ENCODE results near the gene MED15.
"Not testable (repeated sequence)": the region's sequence is repeated elsewhere in the genome, so short reads cannot be mapped to it uniquely, and the experiment has no call there.

Gene MED15

DNA sequence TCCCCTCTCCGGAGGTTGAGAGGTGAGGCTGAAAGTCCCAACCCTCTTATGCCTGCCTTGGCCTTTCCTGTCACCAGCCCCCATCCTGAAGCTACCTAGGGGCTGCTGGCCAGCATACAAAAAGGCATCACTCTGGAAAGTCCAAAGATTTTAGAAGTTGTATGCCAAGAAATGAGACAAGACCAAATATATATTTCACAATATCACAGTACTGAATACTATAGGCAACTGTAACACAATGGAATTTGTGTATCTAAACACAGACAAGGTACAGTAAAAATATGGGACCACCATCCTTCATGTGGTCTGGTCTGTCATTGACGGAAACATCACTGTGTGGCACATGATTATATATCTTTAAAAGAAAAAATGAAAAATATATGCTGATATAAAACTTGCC lies 16.1 kb upstream of the MED15 start:
- H3K9ac ChIP-seq (ENCODE audit: low read depth, low read length) = no peak overlapping the region
- H3K9me3 ChIP-seq (ENCODE audit: control insufficient read depth, insufficient read depth, low read length) = no peaks in the 10 kb centered on the region
- H3K36me3 ChIP-seq (ENCODE audit: insufficient read depth, low read length) = no peaks in the 10 kb centered on the region
- no peaks in the 10 kb centered on the region for H3K4me1 ChIP-seq (ENCODE audit: insufficient read depth, low read length)

GRCh38 chr22:20494978-20495860 lies 12.2 kb upstream of the MED15 start, which contains the start of gene KLHL22:
TSS of gene KLHL22 (minus strand) at chr22:20495795. CDS start at chr22:20489211, 6,584 bp downstream.
- H3K9me3 ChIP-seq (ENCODE audit: control insufficient read depth, insufficient read depth, low read length) = no peaks in the 10 kb centered on the region
- H3K4me1 ChIP-seq (ENCODE audit: insufficient read depth, low read length) = peaks cover 4% of the 10 kb centered on the region; the same call in 1 of the 2 replicates
- H3K9ac ChIP-seq (ENCODE audit: low read depth, low read length) = peak within 1 kb of the TSS; percentile 79
- H3K36me3 ChIP-seq (ENCODE audit: insufficient read depth, low read length) = no peaks in the 10 kb centered on the region; the same call in 1 of the 2 replicates

DNA sequence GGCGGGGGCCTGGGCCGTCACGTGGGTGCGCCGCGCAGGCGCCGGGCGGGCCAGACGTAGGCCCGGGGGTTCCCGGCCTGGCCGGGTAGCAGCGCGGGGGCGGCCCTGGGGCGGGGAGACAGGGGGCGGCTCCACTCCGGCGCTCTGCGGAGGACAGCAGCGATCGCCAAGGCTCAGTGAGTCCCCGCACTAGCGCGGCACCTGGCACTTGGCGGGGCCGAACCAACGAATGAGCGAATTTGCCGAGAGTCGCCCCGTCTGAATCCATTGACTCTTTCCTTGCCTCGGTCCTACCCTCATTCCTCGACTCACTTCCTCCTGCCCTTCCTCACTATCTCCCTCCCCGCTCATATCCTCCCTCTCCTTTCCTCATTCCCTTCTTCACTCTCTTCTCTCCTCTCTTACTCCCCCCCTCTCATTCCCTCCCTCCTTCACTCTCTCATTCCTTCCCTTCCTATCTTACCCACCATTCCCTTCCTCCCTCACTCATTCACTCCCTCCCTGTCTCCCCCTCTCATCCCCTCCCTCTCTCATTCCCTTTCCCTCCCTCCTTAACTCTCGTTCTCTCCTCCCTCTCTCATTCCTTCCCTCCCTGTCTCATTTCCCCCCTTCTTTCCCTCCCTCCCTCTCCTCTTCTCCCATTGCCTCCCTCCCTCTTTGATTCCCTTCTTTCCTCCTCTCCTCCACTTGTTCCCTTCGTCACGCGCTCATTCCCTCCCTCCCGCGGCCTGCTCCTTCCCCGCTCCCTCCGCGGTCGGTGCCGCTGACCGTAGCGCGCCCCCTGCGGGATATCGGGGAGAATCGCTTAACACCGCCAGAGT lies 11.3 kb upstream of the MED15 start:
- Histone ChIP-seq H3K9ac (ENCODE audit: low read depth, low read length) (peak overlapping the region; percentile 79), H3K36me3 (ENCODE audit: insufficient read depth, low read length) (peaks cover 2% of the 10 kb centered on the region; the same call in 1 of the 2 replicates)

GRCh38 chr22:20497426-20497825 lies 10.0 kb upstream of the MED15 start:
- H3K36me3 ChIP-seq (ENCODE audit: insufficient read depth, low read length) = peaks cover 3% of the 10 kb centered on the region; the same call in 1 of the 2 replicates
- no peaks in the 10 kb centered on the region for H3K9me3 ChIP-seq (ENCODE audit: control insufficient read depth, insufficient read depth, low read length)
- 0 out of 2 replicates have a peak overlapping the region, but pooled peaks have one; percentile 79 for H3K9ac ChIP-seq (ENCODE audit: low read depth, low read length)
- peaks cover 4% of the 10 kb centered on the region; the same call in 1 of the 2 replicates for H3K4me1 ChIP-seq (ENCODE audit: insufficient read depth, low read length)

More for the DNA sequence above, 11.3 kb upstream of the MED15 start:
- Histone ChIP-seq H3K4me1 (ENCODE audit: insufficient read depth, low read length) (peaks cover 4% of the 10 kb centered on the region; the same call in 1 of the 2 replicates), H3K9me3 (ENCODE audit: control insufficient read depth, insufficient read depth, low read length) (no peaks in the 10 kb centered on the region)

- Histone ChIP-seq H3K9ac (ENCODE audit: low read depth, low read length) (no peak overlapping the region), H3K36me3 (ENCODE audit: insufficient read depth, low read length) (peaks cover 3% of the 10 kb centered on the region; the same call in 1 of the 2 replicates), H3K4me1 (ENCODE audit: insufficient read depth, low read length) (peaks cover 6% of the 10 kb centered on the region; the same call in 1 of the 2 replicates)
Measured at GRCh38 chr22:20498913-20499312, 8.5 kb upstream of the MED15 start.

GRCh38 chr22:20499769-20500168 lies 7.6 kb upstream of the MED15 start:
- peaks cover 3% of the 10 kb centered on the region; the same call in 1 of the 2 replicates for H3K36me3 ChIP-seq (ENCODE audit: insufficient read depth, low read length)
- no peak overlapping the region for H3K9ac ChIP-seq (ENCODE audit: low read depth, low read length)
- no peaks in the 10 kb centered on the region for H3K9me3 ChIP-seq (ENCODE audit: control insufficient read depth, insufficient read depth, low read length)
- H3K4me1 ChIP-seq (ENCODE audit: insufficient read depth, low read length) = peaks cover 13% of the 10 kb centered on the region; the same call in 1 of the 2 replicates

More at GRCh38 chr22:20498913-20499312, 8.5 kb upstream of the MED15 start:
- no peaks in the 10 kb centered on the region for H3K9me3 ChIP-seq (ENCODE audit: control insufficient read depth, insufficient read depth, low read length)

- Histone ChIP-seq H3K4me1 (ENCODE audit: insufficient read depth, low read length) (peaks cover 10% of the 10 kb centered on the region; the same call in 1 of the 2 replicates), H3K9ac (ENCODE audit: low read depth, low read length) (no peak overlapping the region), H3K9me3 (ENCODE audit: control insufficient read depth, insufficient read depth, low read length) (no peaks in the 10 kb centered on the region), H3K36me3 (ENCODE audit: insufficient read depth, low read length) (peaks cover 3% of the 10 kb centered on the region; the same call in 1 of the 2 replicates)
Measured at GRCh38 chr22:20503816-20504215, 3.6 kb upstream of the MED15 start.

GRCh38 chr22:20504293-20504922 lies 3.0 kb upstream of the MED15 start:
- H3K36me3 ChIP-seq (ENCODE audit: insufficient read depth, low read length); H3K9me3 ChIP-seq (ENCODE audit: control insufficient read depth, insufficient read depth, low read length); H3K9ac ChIP-seq (ENCODE audit: low read depth, low read length): not testable (repeated sequence)
- H3K4me1 ChIP-seq (ENCODE audit: insufficient read depth, low read length) = peaks cover 15% of the 10 kb centered on the region; the same call in 1 of the 2 replicates

GRCh38 chr22:20506543-20507252 lies 712 bp upstream of the MED15 start:
- Histone ChIP-seq H3K9me3 (ENCODE audit: control insufficient read depth, insufficient read depth, low read length) (no peaks in the 10 kb centered on the region), H3K4me1 (ENCODE audit: insufficient read depth, low read length) (peaks cover 33% of the 10 kb centered on the region), H3K9ac (ENCODE audit: low read depth, low read length) (peak overlapping the region; percentile 88; the same call in 1 of the 2 replicates), H3K36me3 (ENCODE audit: insufficient read depth, low read length) (no peaks in the 10 kb centered on the region)

- Histone ChIP-seq H3K9ac (ENCODE audit: low read depth, low read length) (peak overlapping the region; percentile 88), H3K4me1 (ENCODE audit: insufficient read depth, low read length) (peaks cover 33% of the 10 kb centered on the region)
- not testable (repeated sequence) for H3K36me3 ChIP-seq (ENCODE audit: insufficient read depth, low read length); H3K9me3 ChIP-seq (ENCODE audit: control insufficient read depth, insufficient read depth, low read length)
Measured at GRCh38 chr22:20508067-20508755, 801 bp downstream of the MED15 start.

DNA sequence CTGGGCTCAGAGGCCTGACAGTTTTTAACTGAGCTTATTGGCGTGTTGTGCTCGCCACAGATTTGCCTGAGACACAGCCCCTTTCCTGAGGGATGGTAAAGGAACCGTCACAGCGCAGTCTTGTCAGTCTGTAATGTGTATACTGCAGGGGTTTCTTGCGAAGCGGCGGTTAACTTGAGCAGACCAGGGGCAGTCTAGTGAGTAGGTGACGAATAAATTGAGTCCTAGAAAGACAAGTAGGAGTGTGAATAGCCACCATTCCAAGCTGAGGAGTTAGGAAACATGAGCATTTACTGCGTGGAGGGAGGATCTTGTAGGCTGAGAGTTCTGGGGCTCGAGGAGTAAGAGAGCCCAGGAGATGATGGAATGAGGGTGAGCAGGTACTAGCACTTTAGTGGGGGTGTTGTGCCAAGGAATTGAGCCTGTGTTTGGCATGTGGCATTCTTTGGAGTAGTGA lies 1.4 kb downstream of the MED15 start:
- H3K9me3 ChIP-seq (ENCODE audit: control insufficient read depth, insufficient read depth, low read length) = no peaks in the 10 kb centered on the region
- H3K4me1 ChIP-seq (ENCODE audit: insufficient read depth, low read length) = peaks cover 32% of the 10 kb centered on the region
- H3K36me3 ChIP-seq (ENCODE audit: insufficient read depth, low read length) = no peaks in the 10 kb centered on the region
- peak overlapping the region; percentile 45; the same call in 1 of the 2 replicates for H3K9ac ChIP-seq (ENCODE audit: low read depth, low read length)

DNA sequence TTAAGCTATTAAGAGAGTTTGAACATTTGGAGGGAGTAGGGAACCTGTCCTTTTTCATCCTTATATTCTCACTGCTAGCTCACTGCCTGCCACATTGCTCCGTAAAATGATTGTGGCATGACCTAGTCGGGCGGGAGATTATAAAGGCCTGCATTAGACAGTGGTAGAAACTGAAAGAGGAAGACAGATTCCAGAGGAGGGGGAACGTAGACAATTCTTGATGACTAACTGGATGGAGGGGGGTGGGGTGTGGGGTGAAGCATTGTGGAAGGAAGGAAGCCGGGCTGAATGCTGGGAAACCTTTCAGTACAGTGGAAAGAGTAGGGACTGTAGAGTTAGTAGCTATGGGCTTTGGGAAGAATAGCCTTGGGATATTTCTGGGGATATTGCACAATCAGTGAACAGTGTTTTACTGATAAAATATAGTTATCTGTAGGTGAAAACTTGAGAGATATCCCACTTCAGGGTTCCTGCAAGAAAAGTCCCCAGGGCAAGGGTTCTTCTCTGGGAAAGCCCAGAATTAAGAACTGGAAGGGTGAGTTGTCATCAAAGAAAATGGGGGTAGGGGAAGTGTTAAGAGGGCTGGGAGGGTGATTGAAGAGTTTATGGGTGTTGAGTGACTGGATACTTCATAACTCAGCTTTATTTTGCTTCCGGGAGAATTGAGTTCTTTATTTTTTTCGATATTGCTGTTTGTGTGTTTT lies 2.1 kb downstream of the MED15 start:
- H3K9me3 ChIP-seq (ENCODE audit: control insufficient read depth, insufficient read depth, low read length) = no peaks in the 10 kb centered on the region
- peaks cover 25% of the 10 kb centered on the region for H3K4me1 ChIP-seq (ENCODE audit: insufficient read depth, low read length)
- H3K36me3 ChIP-seq (ENCODE audit: insufficient read depth, low read length) = no peaks in the 10 kb centered on the region
- H3K9ac ChIP-seq (ENCODE audit: low read depth, low read length) = peak overlapping the region; percentile 45; the same call in 1 of the 2 replicates

Data from ES-I3 (cell line).